H9 (cell line): ENCODE data around the gene HS3ST2. TPM values are rescaled to one million over a fixed set of nuclear protein-coding genes. Genes with fewer than 3 reads are reported as not detected.

Experiments
- DNase-seq: peaks from one replicate; pipeline ENCODE4 v3.0.0-alpha.2; 2017
- H2AFZ ChIP-seq: one replicate; pipeline ENCODE4 v1.6.1; 2013; ENCODE audit warnings: mild to moderate bottlenecking, low read length, control low read depth, moderate library complexity
- H2AK5ac ChIP-seq: 2 replicates; pipeline ENCODE4 v1.6.1; 2013; ENCODE audit warnings: low read length, control low read depth, mixed read lengths; ENCODE audit not compliant: insufficient read length
- H2BK120ac ChIP-seq: one replicate; pipeline ENCODE4 v1.6.1; 2013; ENCODE audit warnings: low read depth, mild to moderate bottlenecking, low read length, control low read depth, inconsistent platforms; ENCODE audit not compliant: poor library complexity, severe bottlenecking
- H2BK12ac ChIP-seq: 2 replicates; pipeline ENCODE4 v1.6.1; 2013; ENCODE audit warnings: low read length, control low read depth, mixed read lengths, low read depth; ENCODE audit not compliant: insufficient read length
- H2BK15ac ChIP-seq: 2 replicates; pipeline ENCODE4 v1.6.1; 2013; ENCODE audit warnings: low read depth, low read length, control low read depth
- H2BK20ac ChIP-seq: one replicate; pipeline ENCODE4 v1.6.1; 2013; ENCODE audit warnings: low read depth, mild to moderate bottlenecking, low read length, control low read depth, inconsistent platforms; ENCODE audit not compliant: poor library complexity, severe bottlenecking
- H2BK5ac ChIP-seq: 2 replicates; pipeline ENCODE4 v1.6.1; 2013; ENCODE audit warnings: low read length, control low read depth, mixed read lengths; ENCODE audit not compliant: insufficient read length
- H3K14ac ChIP-seq: 2 replicates; pipeline ENCODE4 v1.6.1; 2013; ENCODE audit warnings: low read length, control low read depth; ENCODE audit not compliant: insufficient read depth
- H3K18ac ChIP-seq: 2 replicates; pipeline ENCODE4 v1.6.1; 2013; ENCODE audit warnings: low read depth, mild to moderate bottlenecking, mixed read lengths, low read length, control low read depth; ENCODE audit not compliant: insufficient read length
- H3K23ac ChIP-seq: 2 replicates; pipeline ENCODE4 v1.6.1; 2013; ENCODE audit warnings: low read length, control low read depth, mixed read lengths, low read depth; ENCODE audit not compliant: insufficient read length
- H3K23me2 ChIP-seq: 2 replicates; pipeline ENCODE4 v1.6.1; 2013; ENCODE audit warnings: low read depth, mild to moderate bottlenecking, mixed read lengths, low read length, control low read depth; ENCODE audit not compliant: insufficient read length, poor library complexity, severe bottlenecking
- H3K27ac ChIP-seq: 2 replicates; pipeline ENCODE4 v1.5.1; 2013; ENCODE audit warnings: low read length, control low read depth, mixed read lengths, low read depth; ENCODE audit not compliant: insufficient read length
- H3K27me3 ChIP-seq: 2 replicates; pipeline ENCODE4 v1.6.1; 2013; ENCODE audit warnings: low read length, control low read depth, inconsistent platforms; ENCODE audit not compliant: insufficient read depth
- H3K4ac ChIP-seq: 2 replicates; pipeline ENCODE4 v1.6.1; 2013; ENCODE audit warnings: low read depth, mild to moderate bottlenecking, control low read depth, inconsistent platforms, low read length, moderate library complexity
- H3K4me1 ChIP-seq: 2 replicates; pipeline ENCODE4 v1.6.1; 2013; ENCODE audit warnings: low read length, control low read depth, inconsistent platforms; ENCODE audit not compliant: insufficient read depth
- H3K4me2 ChIP-seq: 2 replicates; pipeline ENCODE4 v1.6.1; 2013; ENCODE audit warnings: low read length, control low read depth, mixed read lengths; ENCODE audit not compliant: insufficient read length, insufficient read depth
- H3K56ac ChIP-seq: 2 replicates; pipeline ENCODE4 v1.6.1; 2013; ENCODE audit warnings: low read depth, mild to moderate bottlenecking, mixed read lengths, low read length, control low read depth; ENCODE audit not compliant: insufficient read length
- H3K79me1 ChIP-seq: 2 replicates; pipeline ENCODE4 v1.6.1; 2013; ENCODE audit warnings: low read depth, mild to moderate bottlenecking, moderate library complexity, low read length, control low read depth, inconsistent platforms; ENCODE audit not compliant: insufficient read depth, poor library complexity, severe bottlenecking
- H3K79me2 ChIP-seq: 2 replicates; pipeline ENCODE4 v1.6.1; 2013; ENCODE audit warnings: low read length, control low read depth, inconsistent platforms; ENCODE audit not compliant: insufficient read depth
- H3K9ac ChIP-seq: 2 replicates; pipeline ENCODE4 v1.6.1; 2013; ENCODE audit warnings: low read length, control low read depth, mixed read lengths; ENCODE audit not compliant: insufficient read length; ENCODE audit errors: extremely low read depth
- H3K9me3 ChIP-seq: one replicate; pipeline ENCODE4 v1.6.1; 2013; ENCODE audit warnings: low read depth, low read length, inconsistent platforms; ENCODE audit not compliant: control insufficient read depth
- H3T11ph ChIP-seq: one replicate; pipeline ENCODE4 v1.6.1; 2013; ENCODE audit warnings: mild to moderate bottlenecking, low read length, control low read depth, inconsistent platforms
- H4K20me1 ChIP-seq: one replicate; pipeline ENCODE4 v1.6.1; 2013; ENCODE audit not compliant: control insufficient read depth, insufficient read length, insufficient read depth
- H4K5ac ChIP-seq: 2 replicates; pipeline ENCODE4 v1.6.1; 2013; ENCODE audit warnings: low read depth, mild to moderate bottlenecking, mixed read lengths, low read length, control low read depth; ENCODE audit not compliant: insufficient read length
- H4K8ac ChIP-seq: replicated peaks from 2 replicates; pipeline ENCODE4 v1.6.1; 2013; ENCODE audit warnings: low read length, control low read depth, mixed read lengths, low read depth; ENCODE audit not compliant: insufficient read length
- H4K91ac ChIP-seq: 2 replicates; pipeline ENCODE4 v1.6.1; 2013; ENCODE audit warnings: low read depth, mild to moderate bottlenecking, moderate library complexity, mixed read lengths, low read length, control low read depth; ENCODE audit not compliant: insufficient read length
- H3K27ac Mint-ChIP-seq, 3 experiments: 2 replicates in 2 of 3; 3 replicates in 1 of 3; pipeline ENCODE4 v1.8.0; 2020 to 2021; ENCODE audit warnings: mixed read lengths in 3 of 3, mild to moderate bottlenecking in 1 of 3, moderate library complexity in 1 of 3
- H3K27me3 Mint-ChIP-seq: 2 replicates; pipeline ENCODE4 v1.8.0; 2021; ENCODE audit warnings: low read depth, mild to moderate bottlenecking, moderate library complexity, mixed read lengths
- H3K36me3 Mint-ChIP-seq, 3 experiments: 2 replicates in 2 of 3; 3 replicates in 1 of 3; pipeline ENCODE4 v1.8.0; 2020 to 2021; ENCODE audit warnings: low read depth in 3 of 3, mixed read lengths in 3 of 3; ENCODE audit not compliant: insufficient read depth in 1 of 3
- H3K4me1 Mint-ChIP-seq, 2 experiments: 2 replicates each; pipeline ENCODE4 v1.8.0; 2020; ENCODE audit warnings: mixed read lengths in 2 of 2
- H3K4me3 Mint-ChIP-seq, 2 experiments: 2 replicates in 1 of 2; 3 replicates in 1 of 2; pipeline ENCODE4 v1.8.0; 2020 to 2021; ENCODE audit warnings: mild to moderate bottlenecking in 2 of 2, mixed read lengths in 2 of 2, moderate library complexity in 1 of 2
- H3K9me3 Mint-ChIP-seq, 2 experiments: 2 replicates in 1 of 2; 3 replicates in 1 of 2; pipeline ENCODE4 v1.8.0; 2020; ENCODE audit warnings: mild to moderate bottlenecking in 2 of 2, mixed read lengths in 2 of 2, moderate library complexity in 1 of 2
- whole genome bisulfite sequencing: extraction: QIAGEN DNeasy Blood & Tissue Kit; methylation state at CpG from one replicate; pipeline ENCODE4 v1.1.7; 2013; ENCODE audit warnings: missing lambda C conversion rate, low lambda C conversion rate, mixed read lengths; ENCODE audit not compliant: insufficient read length; ENCODE audit errors: extremely low coverage; 5-methylcytosine and 5-hydroxymethylcytosine counted together
- total RNA-seq: library from RNA; stranded (reverse); gene quantifications from 2 replicates; pipeline ENCODE4 v1.2.1, GENCODE V29; 2021
- TF ChIP-seq, protein P1 (sequence below): fragments of 200-600 bp; sonication (generic); conservative IDR thresholded peaks from 3 replicates; pipeline ENCODE4 v1.8.0; 2021; ENCODE audit warnings: antibody characterized with exemption, mild to moderate bottlenecking

HS3ST2 gene
- total RNA-seq, 1 experiment from 2014 or later, result 3.1 TPM

DNA sequence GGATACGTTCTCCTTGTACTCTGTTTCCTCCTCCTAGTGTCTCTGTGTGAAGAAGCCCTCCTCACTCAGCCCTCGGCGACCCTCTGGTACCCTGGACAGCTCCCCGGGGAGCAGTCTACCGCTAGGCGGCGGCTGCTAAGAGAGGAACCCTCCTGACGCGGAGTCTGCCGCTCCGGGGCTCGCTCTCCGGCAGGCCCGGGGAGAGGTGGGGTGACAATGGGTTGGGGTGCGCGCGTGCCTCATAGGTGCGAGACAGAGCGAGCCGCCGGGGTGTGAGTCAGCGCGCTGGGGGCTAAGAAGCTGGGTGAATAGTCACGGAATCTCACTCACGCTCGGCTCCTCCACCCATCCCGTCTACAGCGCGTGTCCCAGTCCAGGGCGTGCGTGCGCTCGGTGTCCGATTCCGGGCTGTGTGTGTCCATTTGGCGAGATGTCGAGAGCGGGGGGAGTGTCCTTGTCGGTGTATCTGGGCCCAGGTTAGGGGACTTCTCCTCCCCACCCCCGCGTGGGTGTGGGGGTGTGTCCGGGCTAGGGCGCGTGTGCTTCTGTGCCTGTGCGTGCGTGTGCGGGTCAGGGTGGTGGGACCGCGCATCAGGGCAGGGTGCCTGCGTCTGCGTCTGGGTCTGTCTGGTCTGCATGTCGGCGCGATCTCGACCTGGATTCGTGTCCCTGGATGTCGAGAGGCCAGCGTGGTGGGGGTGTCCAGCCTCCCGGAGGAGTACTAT, 577 bp upstream of the HS3ST2 start:
- H3K23ac ChIP-seq, result no peak overlapping the region
- H2BK120ac ChIP-seq, result no peak overlapping the region
- H3K23me2 ChIP-seq, result peaks cover 19% of the 10 kb centered on the region
- no peaks in the 10 kb centered on the region for H3K9me3 ChIP-seq
- H2BK12ac ChIP-seq, result no peak overlapping the region
- H4K8ac ChIP-seq, result no peak overlapping the region
- no peak overlapping the region for H3K18ac ChIP-seq
- H4K5ac ChIP-seq, result no peak overlapping the region
- H3K27me3 Mint-ChIP-seq, result peaks cover 50% of the 10 kb centered on the region
- H3K4me3 Mint-ChIP-seq, result peak overlapping the region; percentile 77 to 88
- no peak overlapping the region; a peak in 1 of 7 replicates for H3K27ac Mint-ChIP-seq
- no peak overlapping the region for H3K9ac ChIP-seq
- H2AFZ ChIP-seq, result no peak overlapping the region
- no peak overlapping the region; the same call in 1 of the 2 replicates for H3K14ac ChIP-seq
- no peak overlapping the region for H3K56ac ChIP-seq
- no peaks in the 10 kb centered on the region for H3K9me3 Mint-ChIP-seq
- H2BK5ac ChIP-seq, result no peak overlapping the region
- no peaks in the 10 kb centered on the region for H3K4me1 ChIP-seq
- peaks cover 10 to 12% of the 10 kb centered on the region in 2 experiments for H3K4me1 Mint-ChIP-seq
- no peak overlapping the region for H3K4ac ChIP-seq
- TF ChIP-seq, protein P1, sequence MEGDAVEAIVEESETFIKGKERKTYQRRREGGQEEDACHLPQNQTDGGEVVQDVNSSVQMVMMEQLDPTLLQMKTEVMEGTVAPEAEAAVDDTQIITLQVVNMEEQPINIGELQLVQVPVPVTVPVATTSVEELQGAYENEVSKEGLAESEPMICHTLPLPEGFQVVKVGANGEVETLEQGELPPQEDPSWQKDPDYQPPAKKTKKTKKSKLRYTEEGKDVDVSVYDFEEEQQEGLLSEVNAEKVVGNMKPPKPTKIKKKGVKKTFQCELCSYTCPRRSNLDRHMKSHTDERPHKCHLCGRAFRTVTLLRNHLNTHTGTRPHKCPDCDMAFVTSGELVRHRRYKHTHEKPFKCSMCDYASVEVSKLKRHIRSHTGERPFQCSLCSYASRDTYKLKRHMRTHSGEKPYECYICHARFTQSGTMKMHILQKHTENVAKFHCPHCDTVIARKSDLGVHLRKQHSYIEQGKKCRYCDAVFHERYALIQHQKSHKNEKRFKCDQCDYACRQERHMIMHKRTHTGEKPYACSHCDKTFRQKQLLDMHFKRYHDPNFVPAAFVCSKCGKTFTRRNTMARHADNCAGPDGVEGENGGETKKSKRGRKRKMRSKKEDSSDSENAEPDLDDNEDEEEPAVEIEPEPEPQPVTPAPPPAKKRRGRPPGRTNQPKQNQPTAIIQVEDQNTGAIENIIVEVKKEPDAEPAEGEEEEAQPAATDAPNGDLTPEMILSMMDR, result peak; percentile 97
- no peak overlapping the region for H2BK15ac ChIP-seq
- no peak overlapping the region for H4K91ac ChIP-seq
- peak overlapping the region; percentile 92 for H3K4me2 ChIP-seq
- WGBS, result no CpG with 5 or more reads among the region's 59 CpGs
- peak; percentile 88 for DNase-seq
- H3K79me1 ChIP-seq, result no peaks in the 10 kb centered on the region
- no peaks in the 10 kb centered on the region for H3K79me2 ChIP-seq
- no peak overlapping the region for H3T11ph ChIP-seq
- H3K27me3 ChIP-seq, result peaks cover 9% of the 10 kb centered on the region; the same call in 1 of the 2 replicates
- no peak overlapping the region for H2BK20ac ChIP-seq
- no peaks in the 10 kb centered on the region for H4K20me1 ChIP-seq
- no peak overlapping the region for H3K27ac ChIP-seq
- no peak overlapping the region for H2AK5ac ChIP-seq
- no peaks in the 10 kb centered on the region; a peak in 1 of 7 replicates for H3K36me3 Mint-ChIP-seq
